Sigmoid colon (tissue), 7 donors: ENCODE results near the gene DNER. TPM values are rescaled to one million over a fixed set of nuclear protein-coding genes. Genes with fewer than 3 reads are reported as not detected.
"Not testable (repeated sequence)": the region's sequence is repeated elsewhere in the genome, so short reads cannot be mapped to it uniquely, and the experiment has no call there.

Experiments
- DNase-seq: peaks from one replicate; pipeline ENCODE4 v3.0.0-alpha.2; 2019
- H3K27ac ChIP-seq, 4 donors: fragments of 200-600 bp; sonication (generic); one replicate each; pipeline ENCODE4 v1.5.1; 2016 to 2019; ENCODE audit warnings: mild to moderate bottlenecking in 1 of 4
- H3K27me3 ChIP-seq, 3 donors: fragments of 200-600 bp; sonication (generic); one replicate each; pipeline ENCODE4 v1.5.1; 2019; ENCODE audit warnings: mild to moderate bottlenecking in 1 of 3
- H3K36me3 ChIP-seq, 4 donors: fragments of 200-600 bp; sonication (generic); one replicate each; pipeline ENCODE4 v1.5.1; 2016 to 2019
- H3K4me1 ChIP-seq, 4 donors: fragments of 200-600 bp; sonication (generic); one replicate each; pipeline ENCODE4 v1.5.1; 2017 to 2019
- H3K4me3 ChIP-seq, 4 donors: fragments of 200-600 bp; sonication (generic); one replicate each; pipeline ENCODE4 v1.5.1; 2017 to 2019; ENCODE audit warnings: mild to moderate bottlenecking in 2 of 4, moderate library complexity in 1 of 4
- H3K9me3 ChIP-seq, 4 donors: fragments of 200-600 bp in 3 of 4; sonication (generic) in 3 of 4; one replicate each; pipeline versions ENCODE4 v1.5.1 to v1.6.1; 2013 to 2019
- CTCF ChIP-seq, 4 experiments: fragments of 450-650 bp in 3 of 4; fragments of 200-600 bp in 1 of 4; IDR thresholded peaks; one replicate each; pipeline ENCODE4 v1.5.1; 2016 to 2019; ENCODE audit warnings: antibody characterized with exemption in 4 of 4, mild to moderate bottlenecking in 3 of 4, moderate library complexity in 2 of 4
- EP300 ChIP-seq, 4 donors: sonication (generic); formaldehyde crosslinking; IDR thresholded peaks; one replicate each; pipeline ENCODE4 v1.6.1; 2017; ENCODE audit warnings: antibody characterized with exemption in 4 of 4
- POLR2A ChIP-seq, 2 donors: fragments of 450-650 bp; IDR thresholded peaks; one replicate each; pipeline ENCODE4 v1.6.1; 2016; ENCODE audit warnings: antibody characterized with exemption in 2 of 2, mild to moderate bottlenecking in 2 of 2, moderate library complexity in 2 of 2
- POLR2AphosphoS5 ChIP-seq, 4 donors: sonication (generic); formaldehyde crosslinking; IDR thresholded peaks; one replicate each; pipeline ENCODE4 v1.6.1; 2017; ENCODE audit warnings: antibody characterized with exemption in 4 of 4
- WGBS, 2 donors: extraction: QIAGEN DNeasy Blood & Tissue Kit; methylation state at CpG; one replicate each; pipeline ENCODE4 v1.1.7; 2013; 5-methylcytosine and 5-hydroxymethylcytosine counted together
- intact Hi-C: fragments of 100-400 bp; cut with DNase I; formaldehyde crosslinking; loops from one replicate; pipeline ENCODE4 v1.15.1; 2023
- polyA plus RNA-seq, 3 donors: library from polyadenylated mRNA; stranded (reverse); fragments of 200-250 nt; gene quantifications; one replicate each; pipeline ENCODE4 v1.2.3, GENCODE V29; 2013
- total RNA-seq, 4 donors: library from RNA; depleted of rRNA; stranded (reverse); fragments of >200 nt; gene quantifications; one replicate each; pipeline ENCODE4 v1.1.0, GENCODE V29; 2016
- donor health status: healthy with polysubstance abuse.
- donor health status: Bipolar disorder and iron deficiency.
- donor health status: healthy.

The DNER gene
- total and polyA plus RNA-seq, 7 donors: 2.7 to 17.7 (median 9.9) TPM; not detected in 1

GRCh38 chr2:229380101-229380625, 334.2 kb downstream of the DNER start:
- Histone ChIP-seq H3K36me3 (no peaks in the 10 kb centered on the region), H3K27ac (no peak overlapping the region), H3K27me3 (no peaks in the 10 kb centered on the region), H3K4me1 (no peaks in the 10 kb centered on the region), H3K4me3 (no peak overlapping the region), H3K9me3 (peaks cover 0 to 3% (median 0%) of the 10 kb centered on the region in 4 donors)
- 83 to 88% methylated on average over 5 of the region's 5 CpGs for WGBS, 2 donors
- no peak for TF ChIP-seq EP300 (IDR thresholded peaks at IDR 0.05)
- no peak for TF ChIP-seq POLR2AphosphoS5 (IDR thresholded peaks at IDR 0.05)
- no peak for TF ChIP-seq POLR2A (IDR thresholded peaks at IDR 0.05)
- TF ChIP-seq CTCF (IDR thresholded peaks at IDR 0.05): no peak
- no peak for DNase-seq
- intact Hi-C loops: no loop called here

- no peak overlapping the region for H3K27ac ChIP-seq
- no peaks in the 10 kb centered on the region for H3K4me1 ChIP-seq
- intact Hi-C loops: no loop called here
- TF ChIP-seq POLR2AphosphoS5 (IDR thresholded peaks at IDR 0.05) (no peak), POLR2A (IDR thresholded peaks at IDR 0.05) (no peak), CTCF (IDR thresholded peaks at IDR 0.05) (no peak), EP300 (IDR thresholded peaks at IDR 0.05) (no peak)
- peaks cover 0 to 3% (median 0%) of the 10 kb centered on the region in 4 donors for H3K9me3 ChIP-seq
- no peaks in the 10 kb centered on the region for H3K27me3 ChIP-seq
- DNase-seq: no peak
- no peaks in the 10 kb centered on the region for H3K36me3 ChIP-seq
- 68 to 80% methylated on average over 3 of the region's 3 CpGs for WGBS, 2 donors
- H3K4me3 ChIP-seq: no peak overlapping the region
Observed at GRCh38 chr2:229378386-229378785, 336.0 kb downstream of the DNER start.

GRCh38 chr2:229376866-229377265, 337.5 kb downstream of the DNER start:
- no peak for DNase-seq
- no peak overlapping the region for H3K27ac ChIP-seq
- no peaks in the 10 kb centered on the region for H3K36me3 ChIP-seq
- intact Hi-C loops: no loop called here
- TF ChIP-seq POLR2AphosphoS5 (IDR thresholded peaks at IDR 0.05): no peak
- no peak for TF ChIP-seq EP300 (IDR thresholded peaks at IDR 0.05)
- TF ChIP-seq CTCF (IDR thresholded peaks at IDR 0.05): no peak
- no peak for TF ChIP-seq POLR2A (IDR thresholded peaks at IDR 0.05)
- WGBS, 2 donors: 64 to 74% methylated on average over 1 of the region's 1 CpG
- no peaks in the 10 kb centered on the region for H3K9me3 ChIP-seq
- no peak overlapping the region for H3K4me3 ChIP-seq
- H3K4me1 ChIP-seq: no peaks in the 10 kb centered on the region
- no peaks in the 10 kb centered on the region for H3K27me3 ChIP-seq

- Histone ChIP-seq H3K36me3 (no peaks in the 10 kb centered on the region), H3K27me3 (no peaks in the 10 kb centered on the region), H3K27ac (no peak overlapping the region), H3K4me1 (no peaks in the 10 kb centered on the region), H3K9me3 (no peaks in the 10 kb centered on the region), H3K4me3 (no peak overlapping the region)
- TF ChIP-seq CTCF (IDR thresholded peaks at IDR 0.05) (no peak), POLR2AphosphoS5 (IDR thresholded peaks at IDR 0.05) (no peak), POLR2A (IDR thresholded peaks at IDR 0.05) (no peak), EP300 (IDR thresholded peaks at IDR 0.05) (no peak)
- DNase-seq: no peak
- intact Hi-C loops: no loop called here
Observed at GRCh38 chr2:229375251-229375650, 339.1 kb downstream of the DNER start.

GRCh38 chr2:229373311-229373710, 341.0 kb downstream of the DNER start:
- 81 to 87% methylated on average over 4 of the region's 4 CpGs for WGBS, 2 donors
- H3K4me1 ChIP-seq, intact Hi-C loops, H3K27ac ChIP-seq, H3K27me3 ChIP-seq, DNase-seq, H3K36me3 ChIP-seq, H3K4me3 ChIP-seq, H3K9me3 ChIP-seq: not testable (repeated sequence)
